GM12891 (cell line): ENCODE measurements around the gene LGR6.
"Not testable (repeated sequence)": the region's sequence is repeated elsewhere in the genome, so short reads cannot be mapped to it uniquely, and the experiment has no call there.

Source experiments
- POLR2A ChIP-seq: IDR thresholded peaks from 2 replicates; pipeline ENCODE4 v1.6.1; 2011; ENCODE audit warnings: low read depth, low read length, control low read depth
- POU2F2 ChIP-seq: IDR thresholded peaks from 2 replicates; pipeline ENCODE4 v1.6.1; 2011; ENCODE audit warnings: low read depth, mild to moderate bottlenecking, control low read depth, low read length, moderate library complexity
- TAF1 ChIP-seq: IDR thresholded peaks from 2 replicates; pipeline ENCODE4 v1.6.1; 2011; ENCODE audit warnings: low read depth, low read length, control low read depth

DNA sequence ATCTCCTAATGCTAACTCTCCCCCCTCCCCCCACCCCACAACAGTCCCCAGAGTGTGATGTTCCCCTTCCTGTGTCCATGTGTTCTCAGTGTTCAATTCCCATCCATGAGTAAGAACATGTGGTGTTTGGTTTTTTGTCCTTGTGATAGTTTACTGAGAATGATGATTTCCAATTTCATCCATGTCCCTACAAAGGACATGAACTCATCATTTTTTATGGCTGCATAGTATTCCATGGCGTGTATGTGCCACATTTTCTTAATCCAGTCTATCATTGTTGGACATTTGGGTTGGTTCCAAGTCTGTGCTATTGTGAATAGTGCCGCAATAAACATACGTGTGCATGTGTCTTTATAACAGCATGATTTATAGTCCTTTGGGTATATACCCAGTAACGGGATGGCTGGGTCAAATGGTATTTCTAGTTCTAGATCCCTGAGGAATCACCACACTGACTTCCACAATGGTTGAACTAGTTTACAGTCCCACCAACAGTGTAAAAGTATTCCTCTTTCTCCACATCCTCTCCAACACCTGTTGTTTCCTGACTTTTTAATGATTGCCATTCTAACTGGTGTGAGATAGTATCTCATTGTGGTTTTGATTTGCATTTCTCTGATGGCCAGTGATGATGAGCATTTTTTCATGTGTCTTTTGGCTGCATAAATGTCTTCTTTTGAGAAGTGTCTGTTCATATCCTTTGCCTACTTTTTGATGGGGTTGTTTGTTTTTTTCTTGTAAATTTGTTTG lies 67.8 kb downstream of the LGR6 start:
- not testable (repeated sequence) for TF ChIP-seq TAF1, POU2F2, POLR2A
